GM19452 (cell line): Measurements from ENCODE around the gene SNX20.

Experiments used
- ATAC-seq: cut with Tn5 transposase; IDR thresholded peaks from one replicate; pipeline ENCODE4 v1.9.1; 2021; ENCODE audit not compliant: unreplicated experiment

SNX20 gene

DNA sequence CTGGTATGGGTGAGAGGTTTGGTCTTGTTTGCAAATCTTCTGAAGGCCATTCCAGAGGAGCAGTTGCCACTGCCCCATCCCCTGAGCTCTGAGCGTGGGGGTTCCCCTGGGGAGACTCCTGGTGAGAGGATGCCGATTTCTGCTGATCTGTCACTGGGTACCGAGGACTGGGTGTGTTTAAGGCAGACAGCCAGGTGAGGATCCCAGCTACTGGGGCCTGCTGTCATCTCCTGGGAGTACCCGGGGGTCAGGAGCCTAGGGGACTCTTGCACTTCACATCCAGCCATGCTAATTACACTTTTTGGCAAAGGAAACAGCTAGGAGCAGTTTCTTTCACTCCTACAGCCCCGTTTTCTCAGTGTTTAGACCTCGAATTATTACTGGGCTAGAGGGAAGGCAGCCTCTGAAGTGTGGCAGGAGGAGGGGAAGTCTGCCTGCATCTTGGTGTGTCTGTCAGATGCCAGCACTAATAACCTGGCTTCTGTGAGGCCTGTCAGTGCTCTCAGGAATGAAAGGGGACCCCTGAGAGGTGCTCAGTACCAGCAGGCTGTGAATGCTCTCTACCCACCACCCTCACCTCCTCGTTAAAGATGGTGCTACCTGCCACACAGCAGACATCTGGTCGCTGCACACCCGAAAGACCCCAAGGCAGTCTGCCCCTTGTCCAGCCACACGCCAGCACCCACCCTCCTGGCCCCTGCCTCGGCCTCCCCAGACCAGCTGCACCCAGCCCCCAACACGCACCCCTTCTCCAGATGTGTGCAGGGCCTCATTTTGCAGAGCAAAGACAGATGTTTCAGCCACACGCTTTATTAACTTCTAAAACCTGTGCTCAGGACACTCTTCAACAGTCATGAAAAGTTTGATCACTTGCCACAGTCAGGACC, 43.2 kb downstream of the SNX20 start:
- ATAC-seq: no peak

DNA sequence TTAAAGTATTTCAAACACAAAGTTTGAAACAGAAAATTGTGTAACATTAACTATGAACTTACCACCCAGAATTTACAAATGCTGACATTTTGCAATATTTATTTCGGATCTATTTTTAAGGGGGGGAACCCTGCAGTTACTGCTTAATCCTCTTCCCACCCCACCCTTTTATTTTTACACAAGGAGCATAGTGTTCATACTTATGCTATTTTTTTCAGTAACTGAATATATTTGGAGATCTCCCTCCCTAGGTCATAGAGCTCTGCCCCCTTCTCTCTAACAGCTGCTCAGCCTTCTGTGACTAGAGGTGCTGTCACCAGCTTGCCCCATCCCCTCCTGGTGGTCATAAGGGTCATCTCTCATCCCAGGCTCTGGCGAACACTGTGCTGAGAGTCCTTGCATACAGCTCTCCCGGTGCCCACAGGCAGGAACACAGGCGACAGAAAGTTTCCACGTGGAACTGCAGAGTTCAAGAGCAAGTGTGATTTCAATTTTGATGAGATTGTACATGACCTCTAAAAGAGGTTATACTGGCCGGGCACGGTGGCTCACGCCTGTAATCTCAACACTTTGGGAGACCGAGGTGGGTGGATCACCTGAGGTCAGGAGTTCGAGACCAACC, 44.2 kb downstream of the SNX20 start:
- no peak for ATAC-seq

DNA sequence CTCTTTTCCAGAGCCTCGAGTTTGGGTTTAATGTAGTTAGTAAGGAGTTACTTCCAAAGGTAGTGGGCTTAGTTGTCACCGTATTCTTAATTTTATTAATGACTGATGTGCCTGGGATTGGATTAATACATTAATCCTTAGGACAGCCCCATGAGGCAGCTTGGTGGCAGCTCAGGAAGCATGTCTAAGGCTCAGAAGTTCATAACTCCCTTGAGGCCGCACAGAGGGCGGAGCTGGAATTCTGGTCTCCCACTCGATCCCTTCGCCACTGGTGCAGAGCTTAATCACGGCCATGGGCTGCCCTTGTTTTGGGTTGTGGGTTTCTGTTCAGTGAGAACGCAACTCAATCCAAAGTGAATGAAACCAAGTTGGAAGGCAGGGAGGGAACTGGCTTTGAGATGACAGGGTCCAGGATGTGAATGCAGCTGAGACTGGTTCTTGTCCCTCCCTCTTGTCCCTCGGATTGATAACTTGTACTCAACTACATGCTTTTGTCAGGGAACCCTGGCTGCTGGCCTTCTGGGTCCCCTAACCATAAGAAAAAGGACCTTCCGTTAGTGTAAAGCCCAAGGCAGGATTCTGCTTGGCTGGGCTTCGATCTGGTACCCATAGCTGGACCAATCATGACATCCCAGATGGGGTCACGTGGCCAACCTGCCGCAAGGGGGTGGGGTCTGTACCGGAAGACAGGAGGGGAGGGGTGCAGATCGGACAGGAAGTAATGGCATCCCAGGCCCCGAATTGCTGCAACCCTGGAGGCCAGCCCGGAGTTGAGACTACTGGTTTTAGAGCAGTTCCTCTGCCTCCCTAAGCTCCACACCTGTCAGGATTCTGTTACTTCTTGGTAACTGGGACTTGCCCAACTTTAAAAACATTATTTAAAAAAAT, 45.4 kb downstream of the SNX20 start:
- no peak for ATAC-seq

DNA sequence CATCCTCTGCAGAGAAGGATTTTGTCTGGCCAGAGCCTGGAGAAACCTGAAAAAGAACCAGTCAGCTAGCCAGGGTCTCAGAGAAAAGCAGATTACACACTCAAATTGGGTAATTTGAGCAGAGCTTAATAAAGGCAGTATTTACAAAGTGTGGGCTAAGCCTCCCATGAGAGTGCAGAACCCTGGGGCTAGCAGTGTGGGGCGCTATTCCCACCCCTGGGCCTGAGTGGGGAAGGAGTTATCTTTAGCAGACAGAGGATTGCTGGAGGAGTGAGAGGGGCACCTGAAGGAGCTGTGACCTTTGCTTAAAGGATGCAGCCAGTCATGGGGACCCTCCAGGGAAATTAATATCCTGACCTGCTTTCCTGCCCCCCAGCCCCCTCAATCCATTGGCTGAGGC, 46.2 kb downstream of the SNX20 start:
- ATAC-seq: no peak

DNA sequence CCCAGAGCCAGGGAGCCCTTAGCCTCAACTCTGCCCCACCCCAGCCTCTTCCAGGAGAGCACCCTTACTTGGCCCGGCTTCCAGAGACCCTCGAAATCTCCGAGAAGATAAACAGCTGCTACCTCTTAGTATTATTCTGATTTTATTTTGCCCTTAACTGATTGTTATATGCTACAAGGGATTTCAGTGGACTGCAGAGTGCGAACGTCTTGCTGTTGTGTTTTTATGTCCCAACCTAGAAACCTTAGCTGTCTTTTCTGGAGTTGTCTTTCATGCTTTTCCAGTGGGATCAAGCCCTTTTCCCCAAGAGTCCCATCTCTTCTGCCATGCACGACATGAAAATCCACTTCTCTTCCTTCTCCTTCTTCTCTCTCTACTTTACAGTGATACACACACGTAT, 47.0 kb downstream of the SNX20 start:
- no peak for ATAC-seq

DNA sequence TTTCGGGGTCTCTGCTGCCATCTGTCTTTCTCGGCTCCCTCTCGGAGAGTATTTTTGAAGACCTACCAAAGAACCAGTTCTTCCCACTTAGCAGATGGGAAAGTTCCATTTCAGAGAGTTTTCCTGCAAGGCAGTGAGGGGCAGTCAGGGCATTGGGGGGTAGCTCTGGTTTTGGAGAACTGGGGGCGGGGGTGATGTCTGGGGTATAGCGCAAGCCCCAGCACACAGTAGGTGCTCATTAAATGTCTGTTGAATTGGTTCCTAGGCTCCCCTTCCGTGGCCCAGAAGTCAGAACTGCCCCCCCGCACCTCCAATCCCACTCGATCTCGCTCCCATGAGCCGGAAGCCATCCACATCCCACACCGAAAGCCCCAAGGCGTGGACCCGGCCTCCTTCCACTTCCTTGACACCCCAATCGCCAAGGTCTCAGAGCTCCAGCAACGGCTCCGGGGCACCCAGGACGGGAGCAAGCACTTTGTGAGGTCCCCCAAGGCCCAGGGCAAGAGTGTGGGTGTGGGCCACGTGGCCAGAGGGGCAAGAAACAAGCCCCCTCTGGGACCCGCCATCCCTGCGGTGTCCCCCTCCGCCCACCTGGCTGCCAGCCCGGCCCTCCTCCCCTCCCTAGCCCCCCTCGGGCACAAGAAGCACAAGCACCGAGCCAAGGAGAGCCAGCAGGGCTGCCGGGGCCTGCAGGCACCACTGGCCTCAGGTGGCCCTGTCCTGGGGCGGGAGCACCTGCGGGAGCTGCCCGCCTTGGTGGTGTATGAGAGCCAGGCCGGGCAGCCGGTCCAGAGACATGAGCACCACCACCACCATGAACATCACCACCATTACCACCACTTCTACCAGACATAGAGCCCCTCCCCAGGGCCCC, 47.9 kb downstream of the SNX20 start:
- no peak for ATAC-seq

DNA sequence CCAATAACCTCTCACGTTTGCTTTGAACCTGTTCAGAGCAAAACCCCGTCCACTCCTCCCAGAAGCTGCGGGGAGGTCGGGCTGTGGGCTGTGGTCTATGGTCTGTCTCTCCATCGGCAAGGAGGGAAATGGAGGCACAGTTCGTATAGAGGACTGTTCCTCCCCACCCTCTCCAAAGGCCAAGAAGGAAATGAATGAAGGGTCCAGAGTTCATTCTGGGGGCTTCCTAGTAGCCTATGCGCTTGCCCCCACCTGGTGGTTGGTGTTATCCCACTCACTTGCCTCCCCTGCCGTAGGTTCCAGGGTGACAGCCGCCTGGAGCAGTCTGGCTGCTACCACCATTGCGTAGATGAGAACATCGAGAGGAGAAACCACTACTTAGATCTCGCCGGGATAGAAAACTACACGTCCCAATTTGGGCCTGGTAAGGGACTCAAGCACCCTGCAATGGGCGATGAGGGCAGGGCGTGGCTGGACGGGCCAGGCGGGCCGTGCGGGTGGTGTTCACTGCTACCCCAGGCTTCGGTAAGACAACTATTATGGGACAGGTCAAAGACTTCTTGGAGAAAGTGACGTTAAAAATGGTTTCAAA, 49.0 kb downstream of the SNX20 start:
- ATAC-seq: no peak

DNA sequence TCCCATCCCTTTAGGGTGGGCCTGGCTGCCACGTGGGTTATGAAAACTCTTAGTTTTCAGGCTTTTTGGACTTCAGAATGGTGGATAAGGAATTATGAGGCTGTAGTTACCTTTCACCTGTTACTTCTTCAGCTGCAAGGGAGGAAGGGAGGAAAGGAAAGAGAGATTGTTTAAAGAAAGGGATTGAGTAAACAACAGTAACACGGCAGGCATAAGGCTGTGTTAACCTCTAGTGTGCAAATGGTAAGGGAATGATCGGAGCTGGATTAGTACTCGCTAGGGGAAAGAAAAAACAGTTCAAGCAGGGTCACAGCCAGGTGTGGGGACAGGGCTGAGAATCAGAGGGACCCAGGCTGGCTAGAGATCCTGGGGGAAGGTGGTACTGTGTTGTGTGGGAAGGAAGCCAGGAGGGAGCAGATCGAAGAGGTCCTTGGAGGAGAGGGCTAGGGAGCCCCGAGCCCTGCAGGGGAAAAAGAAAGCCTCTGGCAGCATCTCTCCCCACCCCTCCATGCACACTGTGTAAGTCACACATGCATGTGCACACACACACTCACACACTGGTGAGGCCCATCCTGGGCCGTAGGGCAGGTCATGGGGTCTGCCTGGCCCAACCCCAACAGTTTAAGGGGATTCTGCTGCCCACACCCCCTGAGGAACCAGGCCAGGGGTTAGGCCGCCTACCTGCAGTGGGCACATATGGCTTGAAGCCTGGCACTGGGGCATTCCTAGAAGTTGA, 49.7 kb downstream of the SNX20 start:
- no peak for ATAC-seq

DNA sequence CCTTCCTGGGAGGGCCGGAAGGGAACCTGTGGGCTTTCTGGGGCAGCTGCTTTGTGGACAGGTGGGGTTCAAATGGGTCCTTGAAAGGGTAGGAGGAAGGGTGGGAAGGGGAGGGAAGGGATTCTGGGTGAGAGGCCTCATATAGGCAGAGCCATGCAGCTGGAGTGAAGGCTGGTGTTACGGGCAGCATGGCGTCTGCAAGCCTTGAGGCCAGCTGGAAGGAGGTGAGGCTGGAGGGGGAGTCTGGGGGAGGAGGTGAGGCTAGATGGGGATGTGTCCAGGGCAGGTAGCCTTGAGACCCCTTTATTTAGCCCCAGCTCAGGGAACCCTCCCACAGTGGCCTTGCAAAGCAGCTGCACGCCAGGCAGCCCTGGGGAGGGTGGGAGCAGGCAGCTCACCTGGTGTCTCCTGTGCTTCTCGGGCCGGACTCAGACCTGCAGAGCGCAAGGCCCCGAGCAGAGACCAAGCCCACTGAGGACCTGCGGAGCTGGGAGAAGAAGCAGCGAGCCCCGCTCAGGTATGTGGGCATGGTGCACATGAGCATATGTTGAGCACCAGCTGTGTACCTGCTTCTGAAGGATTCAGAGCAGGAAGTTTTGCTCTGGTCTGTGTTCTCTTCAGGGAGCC, 50.6 kb downstream of the SNX20 start:
- ATAC-seq: no peak

DNA sequence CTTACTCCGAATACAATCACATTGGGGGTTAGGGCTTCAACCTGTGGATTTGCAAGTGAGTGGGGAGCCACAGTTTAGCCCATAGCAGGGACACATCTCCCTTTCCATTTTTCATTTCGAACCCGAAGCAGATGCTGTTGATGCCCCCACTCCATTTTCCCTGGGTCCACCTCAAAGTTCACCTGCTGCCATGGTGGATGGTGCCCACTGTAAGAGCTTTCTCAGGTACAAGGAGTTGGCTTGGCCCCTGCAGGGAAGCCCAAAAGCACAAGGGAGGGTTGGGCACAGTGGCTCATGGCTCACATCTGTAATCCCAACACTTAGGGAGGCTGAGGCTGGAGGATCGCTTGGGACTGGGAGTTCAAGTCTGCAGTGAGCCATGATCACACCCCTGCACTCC, 51.8 kb downstream of the SNX20 start:
- no peak for ATAC-seq

DNA sequence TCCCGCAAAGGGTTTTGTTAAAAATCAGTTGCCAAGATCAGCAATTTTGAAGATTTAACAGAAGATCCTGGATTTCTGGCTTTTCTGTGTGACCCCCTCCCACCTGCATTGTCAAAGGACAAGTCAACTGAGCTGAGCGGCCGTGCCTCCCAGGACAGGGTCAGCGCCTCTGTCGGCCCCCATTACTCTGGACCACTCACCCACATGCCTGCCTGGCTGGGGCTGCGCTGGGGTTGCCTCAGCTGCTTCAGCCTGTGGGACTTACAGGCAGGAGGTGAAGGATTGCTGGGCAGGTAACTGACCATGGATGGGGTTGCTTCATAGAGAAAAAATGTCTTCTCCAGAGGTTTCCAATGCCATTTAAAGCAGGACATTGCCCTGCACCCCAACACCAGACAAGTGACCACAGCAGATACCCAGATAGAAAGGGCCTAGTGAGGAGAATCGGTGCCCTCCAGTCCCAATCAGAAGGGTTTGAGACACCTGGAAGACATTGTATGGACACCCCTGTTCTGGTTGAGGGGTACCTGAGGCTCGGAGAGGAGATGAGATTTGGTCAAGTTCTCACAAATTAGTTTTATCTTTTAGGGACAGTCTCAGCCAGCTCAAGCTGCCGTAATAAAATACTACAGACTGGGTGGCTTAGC, 52.8 kb downstream of the SNX20 start:
- ATAC-seq: no peak

DNA sequence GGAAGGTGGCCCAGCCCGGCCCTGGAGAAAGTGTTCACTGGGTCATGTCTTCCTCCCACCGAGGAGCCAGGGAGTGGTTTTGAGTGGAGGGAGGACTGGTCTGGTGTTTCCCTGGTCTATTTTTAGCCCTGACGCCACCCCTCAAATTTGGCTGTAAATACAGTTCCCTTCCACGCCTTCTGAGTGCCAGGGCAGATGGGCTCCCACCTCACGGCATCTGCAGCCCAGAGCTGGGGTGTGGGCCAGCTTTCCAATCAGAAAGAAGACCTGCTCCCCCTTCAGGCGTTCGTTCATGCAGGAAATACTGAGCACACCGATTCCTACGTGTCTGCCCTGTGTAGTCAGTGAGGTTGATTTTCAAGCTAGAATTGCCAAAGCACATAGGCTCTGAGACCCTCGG, 53.7 kb downstream of the SNX20 start:
- no peak for ATAC-seq

DNA sequence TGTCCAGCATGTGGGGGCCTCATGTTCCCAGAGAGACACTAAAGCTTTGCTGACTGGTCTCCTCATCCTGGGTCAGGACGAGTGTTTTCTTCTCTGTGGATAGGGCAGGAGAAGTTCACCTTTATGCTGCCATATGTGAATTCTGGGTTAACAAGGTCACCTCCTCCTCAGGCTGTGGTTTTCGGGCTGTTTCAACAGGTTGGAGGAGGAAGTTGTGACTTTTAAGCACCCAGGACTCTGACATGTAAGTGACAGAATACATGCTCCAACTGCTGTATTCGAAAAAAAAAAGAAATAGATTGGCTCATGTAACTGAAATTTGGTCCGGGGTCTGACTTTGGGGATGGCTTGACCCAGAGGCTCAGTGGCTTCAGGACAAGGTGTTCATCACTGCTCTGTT, 54.2 kb downstream of the SNX20 start:
- no peak for ATAC-seq

DNA sequence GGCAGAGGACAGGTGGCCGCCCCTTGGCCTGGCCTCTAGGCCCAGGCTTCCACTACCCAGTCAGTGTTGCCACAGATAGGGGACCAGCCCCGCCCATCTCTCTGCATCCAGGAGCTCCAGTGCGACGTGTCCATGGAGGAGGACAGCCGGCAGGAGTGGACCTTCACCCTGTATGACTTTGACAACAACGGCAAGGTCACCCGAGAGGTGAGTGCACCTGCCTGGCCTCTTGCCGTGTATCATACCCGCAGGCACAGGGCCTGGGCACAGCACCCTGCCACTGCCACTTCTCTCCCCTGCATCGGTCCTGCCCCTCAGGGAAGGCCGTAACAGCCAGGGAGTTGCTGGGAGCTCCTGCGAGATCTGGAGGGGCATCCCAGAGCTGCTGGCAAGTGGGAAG, 55.7 kb downstream of the SNX20 start:
- ATAC-seq: no peak

DNA sequence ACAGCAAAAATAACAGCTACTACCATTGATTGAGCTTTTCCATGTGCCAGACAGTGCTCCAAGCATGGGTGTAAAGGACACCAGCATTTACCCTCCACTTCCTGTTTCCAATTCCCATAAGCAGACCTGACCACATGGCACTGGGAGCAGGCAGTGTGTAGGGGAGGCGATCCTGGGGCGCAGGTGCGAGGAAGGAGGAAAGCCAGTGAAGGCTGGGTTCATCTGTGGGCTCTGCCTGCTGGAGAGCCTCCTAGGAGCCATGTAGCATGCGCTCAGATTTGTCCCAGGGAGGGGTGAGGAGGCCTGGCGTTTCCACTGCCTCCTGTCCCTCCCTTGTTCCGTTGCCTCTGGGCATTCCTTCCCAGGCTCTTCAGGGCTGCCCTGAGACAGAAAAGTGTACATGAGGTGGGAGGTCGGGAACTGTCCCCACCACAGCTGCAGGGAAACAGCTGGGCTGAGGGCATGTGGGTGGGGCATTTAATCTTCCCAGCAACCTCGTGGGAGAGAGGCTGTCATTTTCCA, 56.6 kb downstream of the SNX20 start:
- no peak for ATAC-seq

DNA sequence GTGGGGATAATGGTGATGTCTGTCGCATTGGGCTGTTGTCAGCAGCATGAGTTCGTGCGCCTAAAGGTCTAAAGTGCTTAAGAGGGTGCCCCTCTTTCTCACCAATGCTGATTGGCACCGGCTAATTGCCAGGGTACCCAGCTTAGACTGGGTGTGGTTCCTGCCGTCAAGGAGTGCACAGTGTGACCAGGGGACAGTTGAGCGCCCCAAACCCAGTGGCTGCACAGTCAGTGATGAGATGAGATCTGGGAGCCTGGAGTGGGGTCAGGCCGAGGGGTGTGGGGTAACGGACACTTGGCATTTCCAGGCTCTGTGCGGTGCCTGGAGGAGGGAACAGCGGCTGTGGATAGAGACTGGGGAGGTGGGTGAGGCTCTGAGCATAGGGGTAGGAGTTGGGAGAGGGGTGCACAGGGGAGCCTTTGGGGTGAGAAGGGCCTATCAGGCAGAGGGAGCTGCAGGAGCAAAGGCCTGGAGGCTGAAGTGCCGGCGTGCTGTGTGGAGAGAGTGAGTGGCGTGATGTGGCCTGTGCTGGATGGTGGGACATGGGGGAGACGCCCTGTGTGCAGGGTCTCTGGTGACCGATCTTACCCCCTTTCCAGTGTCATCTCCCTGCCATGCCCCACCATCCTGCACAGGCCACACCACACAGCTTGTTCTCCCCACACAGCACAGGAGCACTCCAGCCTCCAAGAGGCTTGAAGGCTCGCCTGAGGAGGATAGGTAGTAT, 58.3 kb downstream of the SNX20 start:
- ATAC-seq: no peak

DNA sequence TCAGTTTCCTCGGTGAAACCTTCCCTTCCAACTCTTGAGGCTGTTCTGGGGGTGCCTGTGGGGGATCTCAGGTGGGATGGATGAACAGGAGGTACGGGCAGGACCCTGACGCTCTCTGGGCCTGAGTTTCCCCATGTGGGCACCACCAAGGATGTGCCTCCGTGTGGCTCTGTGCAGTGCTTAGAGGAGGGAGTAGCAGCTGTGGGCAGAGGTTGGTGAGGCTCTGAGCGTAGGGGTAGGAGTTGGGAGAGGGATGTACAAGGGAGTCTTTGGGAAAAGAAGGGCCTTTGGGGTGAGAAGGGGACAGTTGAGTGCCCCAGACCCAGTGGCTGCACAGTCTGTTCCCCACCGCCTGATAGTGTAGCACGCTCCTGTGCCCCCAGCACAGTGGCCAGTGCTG, 59.1 kb downstream of the SNX20 start:
- no peak for ATAC-seq
